ENCODE data around the gene AGBL3. TPM values are rescaled to one million over a fixed set of nuclear protein-coding genes. Genes with fewer than 3 reads are reported as not detected.

Gene AGBL3
- total RNA-seq, 2 experiments from 2014 or later = 2.2 to 2.5 TPM

GRCh38 chr7:135179321-135179925 is 193.1 kb downstream of the AGBL3 start:
- H3K27ac Mint-ChIP-seq = no peak overlapping the region
- peaks cover 18 to 42% of the 10 kb centered on the region in 2 experiments for H3K9me3 ChIP-seq (ENCODE audit: control insufficient read depth in 1 of 2, insufficient read depth in 1 of 2, low read length in 2 of 2)
- no peak for TF ChIP-seq CTCF (IDR thresholded peaks at IDR 0.05)
- no peaks in the 10 kb centered on the region for H3K4me1 Mint-ChIP-seq (ENCODE audit: low read depth)
- peaks cover 61% of the 10 kb centered on the region for H3K36me3 Mint-ChIP-seq (ENCODE audit: low read depth)
- no peak overlapping the region for H3K4me3 Mint-ChIP-seq
- intact Hi-C loops (cut with DNase I, micrococcal nuclease) = no loop called here
- ChIA-PET POLR2A (interaction anchor here (1.1 kb wide), 1 partner anchor 11 kb away, joined by 3 read pairs; no protein-coding TSS in a partner anchor), CTCF (interaction anchor here (1.0 kb wide), 1 partner anchor 9 kb away, joined by 3 read pairs; the partner anchor contains the start of gene CYREN)
- no peaks in the 10 kb centered on the region for H3K4me1 ChIP-seq (ENCODE audit: insufficient read depth, low read length)
- DNase-seq (no peak), ATAC-seq (ENCODE audit: poor library complexity) (no peak)
- H3K4me3 ChIP-seq (ENCODE audit: low read length) = no peak overlapping the region
- H3K27me3 ChIP-seq (ENCODE audit: control insufficient read depth in 1 of 2, insufficient read depth in 2 of 2, low read length in 2 of 2) = no peaks in the 10 kb centered on the region
- no peaks in the 10 kb centered on the region for H3K27me3 Mint-ChIP-seq
- peaks cover 24% of the 10 kb centered on the region for H3K36me3 ChIP-seq (ENCODE audit: insufficient read depth, low read length)
- no peak overlapping the region for H3K27ac ChIP-seq (ENCODE audit: low read depth in 1 of 2, low read length in 2 of 2)
- H3K9me3 Mint-ChIP-seq = peaks cover 27% of the 10 kb centered on the region

- H3K36me3 ChIP-seq (ENCODE audit: insufficient read depth, low read length) = peaks cover 26% of the 10 kb centered on the region
- no peak overlapping the region for H3K4me3 ChIP-seq (ENCODE audit: low read length)
- Mint-ChIP-seq H3K27me3 (no peaks in the 10 kb centered on the region), H3K36me3 (ENCODE audit: low read depth) (peaks cover 68% of the 10 kb centered on the region), H3K4me3 (no peak overlapping the region), H3K4me1 (ENCODE audit: low read depth) (no peaks in the 10 kb centered on the region), H3K27ac (no peak overlapping the region), H3K9me3 (peaks cover 27% of the 10 kb centered on the region)
- POLR2A ChIA-PET = interaction anchor here (1.1 kb wide), 1 partner anchor 11 kb away, joined by 3 read pairs; no protein-coding TSS in a partner anchor
- peaks cover 18 to 42% of the 10 kb centered on the region in 2 experiments for H3K9me3 ChIP-seq (ENCODE audit: control insufficient read depth in 1 of 2, insufficient read depth in 1 of 2, low read length in 2 of 2)
- H3K27me3 ChIP-seq (ENCODE audit: control insufficient read depth in 1 of 2, insufficient read depth in 2 of 2, low read length in 2 of 2) = no peaks in the 10 kb centered on the region
- CTCF ChIA-PET = interaction anchor here (1.0 kb wide), 1 partner anchor 10 kb away, joined by 3 read pairs; the partner anchor contains the start of gene CYREN
- intact Hi-C loops (cut with DNase I, micrococcal nuclease) = no loop called here
- TF ChIP-seq CTCF (IDR thresholded peaks at IDR 0.05) = no peak
- H3K27ac ChIP-seq (ENCODE audit: low read depth in 1 of 2, low read length in 2 of 2) = no peak overlapping the region
- DNase-seq (no peak), ATAC-seq (ENCODE audit: poor library complexity) (no peak)
- H3K4me1 ChIP-seq (ENCODE audit: insufficient read depth, low read length) = no peaks in the 10 kb centered on the region
Measured at GRCh38 chr7:135180122-135180521, 193.8 kb downstream of the AGBL3 start.

- H3K9me3 ChIP-seq (ENCODE audit: control insufficient read depth in 1 of 2, insufficient read depth in 1 of 2, low read length in 2 of 2) = peaks cover 18 to 42% of the 10 kb centered on the region in 2 experiments
- no peaks in the 10 kb centered on the region for H3K27me3 Mint-ChIP-seq
- H3K36me3 ChIP-seq (ENCODE audit: insufficient read depth, low read length) = peaks cover 36% of the 10 kb centered on the region
- peaks cover 78% of the 10 kb centered on the region for H3K36me3 Mint-ChIP-seq (ENCODE audit: low read depth)
- peaks cover 27% of the 10 kb centered on the region for H3K9me3 Mint-ChIP-seq
- H3K4me3 ChIP-seq (ENCODE audit: low read length) = no peak overlapping the region
- no peak overlapping the region for H3K4me3 Mint-ChIP-seq
- no peaks in the 10 kb centered on the region for H3K4me1 Mint-ChIP-seq (ENCODE audit: low read depth)
- no peaks in the 10 kb centered on the region for H3K27me3 ChIP-seq (ENCODE audit: control insufficient read depth in 1 of 2, insufficient read depth in 2 of 2, low read length in 2 of 2)
- ChIA-PET POLR2A (no interaction called here), CTCF (no interaction called here)
- no peaks in the 10 kb centered on the region for H3K4me1 ChIP-seq (ENCODE audit: insufficient read depth, low read length)
- TF ChIP-seq CTCF (IDR thresholded peaks at IDR 0.05) = no peak
- ATAC-seq (ENCODE audit: poor library complexity) = no peak
- no peak overlapping the region for H3K27ac ChIP-seq (ENCODE audit: low read depth in 1 of 2, low read length in 2 of 2)
- DNase-seq = no peak
- intact Hi-C loops (cut with DNase I, micrococcal nuclease) = no loop called here
- no peak overlapping the region for H3K27ac Mint-ChIP-seq
Measured at GRCh38 chr7:135181261-135181928, 195.1 kb downstream of the AGBL3 start.
